PC-9 (cell line): ENCODE results near the gene PDZRN4. TPM values are rescaled to one million over a fixed set of nuclear protein-coding genes. Genes with fewer than 3 reads are reported as not detected.

Experiments
- BruUV-seq: library from RNA; stranded (reverse); fragments of 400-500 nt; replicated peaks from 2 replicates; lab custom pipeline; 2021; lab: Mats Ljungman, UMichigan
- CTCF ChIA-PET: fragments of 300-600 bp; sonication (Branson Sonifier 250); formaldehyde crosslinking; loops from one replicate; lab custom pipeline; 2022; ENCODE audit warnings: antibody characterized with exemption; lab: Charles Lee
- POLR2A ChIA-PET: fragments of 300-600 bp; sonication (Branson Sonifier 250); formaldehyde crosslinking; loops from one replicate; lab custom pipeline; 2022; ENCODE audit warnings: antibody characterized with exemption; ENCODE audit not compliant: unreplicated experiment; lab: Charles Lee
- DNase-seq, 2 experiments: peaks; one replicate each; pipeline versions ENCODE4 v3.0.0 to v3.0.0-alpha.2; 2015 to 2022; ENCODE audit warnings: mixed read lengths in 1 of 2
- H2AFZ ChIP-seq: fragments of 200-600 bp; sonication (generic); 2 replicates; pipeline ENCODE4 v1.8.1; 2017; ENCODE audit warnings: antibody characterized with exemption
- H3F3A ChIP-seq: fragments of 200-600 bp; sonication (generic); 2 replicates; pipeline ENCODE4 v1.8.1; 2017; ENCODE audit warnings: antibody characterized with exemption, mild to moderate bottlenecking, low read depth; ENCODE audit not compliant: insufficient read depth
- H3K27ac ChIP-seq: fragments of 200-600 bp; sonication (generic); 2 replicates; pipeline ENCODE4 v1.6.1; 2016; ENCODE audit warnings: mixed run types
- H3K27me3 ChIP-seq: fragments of 200-600 bp; sonication (generic); 2 replicates; pipeline ENCODE4 v1.6.1; 2016; ENCODE audit warnings: low read depth, mixed run types; ENCODE audit not compliant: insufficient read depth
- H3K36me3 ChIP-seq: fragments of 200-600 bp; sonication (generic); 2 replicates; pipeline ENCODE4 v1.6.1; 2016; ENCODE audit warnings: low read depth, mixed run types
- H3K4me1 ChIP-seq: fragments of 200-600 bp; sonication (generic); replicated peaks from 2 replicates; pipeline ENCODE4 v1.6.1; 2016; ENCODE audit warnings: mixed run types; ENCODE audit not compliant: insufficient read depth
- H3K4me2 ChIP-seq: fragments of 200-600 bp; sonication (generic); 2 replicates; pipeline ENCODE4 v1.6.1; 2017; ENCODE audit warnings: mixed run types
- H3K4me3 ChIP-seq: fragments of 200-600 bp; sonication (generic); 2 replicates; pipeline ENCODE4 v1.6.1; 2016; ENCODE audit warnings: mixed run types
- H3K79me2 ChIP-seq: fragments of 200-600 bp; sonication (generic); 2 replicates; pipeline ENCODE4 v1.6.1; 2017; ENCODE audit warnings: low read depth, mixed run types
- H3K9me2 ChIP-seq: fragments of 200-600 bp; sonication (generic); 2 replicates; pipeline ENCODE4 v1.8.1; 2017; ENCODE audit warnings: mild to moderate bottlenecking; ENCODE audit not compliant: insufficient read depth
- H3K9me3 ChIP-seq: fragments of 200-600 bp; sonication (generic); 2 replicates; pipeline ENCODE4 v1.8.1; 2016; ENCODE audit warnings: low read depth; ENCODE audit not compliant: insufficient read depth
- H4K20me1 ChIP-seq: fragments of 200-600 bp; sonication (generic); 2 replicates; pipeline ENCODE4 v1.8.1; 2017; ENCODE audit not compliant: insufficient read depth
- EZH2 ChIP-seq: fragments of 200-600 bp; sonication (generic); IDR thresholded peaks from 2 replicates; pipeline ENCODE4 v1.8.0; 2017; ENCODE audit warnings: antibody characterized with exemption, low read depth
- intact Hi-C: fragments of 100-400 bp; cut with micrococcal nuclease; formaldehyde crosslinking; loops from one replicate; pipeline ENCODE4 v1.10.0; 2022; ENCODE audit not compliant: unreplicated experiment
- total RNA-seq: library from RNA; stranded (reverse); gene quantifications from 2 replicates; pipeline ENCODE4 v1.2.3, GENCODE V29; 2021
- TF ChIP-seq, protein P1 (sequence below): fragments of 200-600 bp; sonication (generic); conservative IDR thresholded peaks from 2 replicates; pipeline ENCODE4 v1.6.1; 2017; ENCODE audit warnings: mixed run types, antibody characterized with exemption, mild to moderate bottlenecking, moderate library complexity

Gene PDZRN4
- total RNA-seq, 1 experiment from 2014 or later: not detected

- H3K27me3 ChIP-seq: no peaks in the 10 kb centered on the region
- no peaks in the 10 kb centered on the region for H3F3A ChIP-seq
- no peaks in the 10 kb centered on the region for H3K9me2 ChIP-seq
- TF ChIP-seq, protein P1, sequence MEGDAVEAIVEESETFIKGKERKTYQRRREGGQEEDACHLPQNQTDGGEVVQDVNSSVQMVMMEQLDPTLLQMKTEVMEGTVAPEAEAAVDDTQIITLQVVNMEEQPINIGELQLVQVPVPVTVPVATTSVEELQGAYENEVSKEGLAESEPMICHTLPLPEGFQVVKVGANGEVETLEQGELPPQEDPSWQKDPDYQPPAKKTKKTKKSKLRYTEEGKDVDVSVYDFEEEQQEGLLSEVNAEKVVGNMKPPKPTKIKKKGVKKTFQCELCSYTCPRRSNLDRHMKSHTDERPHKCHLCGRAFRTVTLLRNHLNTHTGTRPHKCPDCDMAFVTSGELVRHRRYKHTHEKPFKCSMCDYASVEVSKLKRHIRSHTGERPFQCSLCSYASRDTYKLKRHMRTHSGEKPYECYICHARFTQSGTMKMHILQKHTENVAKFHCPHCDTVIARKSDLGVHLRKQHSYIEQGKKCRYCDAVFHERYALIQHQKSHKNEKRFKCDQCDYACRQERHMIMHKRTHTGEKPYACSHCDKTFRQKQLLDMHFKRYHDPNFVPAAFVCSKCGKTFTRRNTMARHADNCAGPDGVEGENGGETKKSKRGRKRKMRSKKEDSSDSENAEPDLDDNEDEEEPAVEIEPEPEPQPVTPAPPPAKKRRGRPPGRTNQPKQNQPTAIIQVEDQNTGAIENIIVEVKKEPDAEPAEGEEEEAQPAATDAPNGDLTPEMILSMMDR: no peak
- TF ChIP-seq EZH2: no peak
- no peaks in the 10 kb centered on the region for H3K36me3 ChIP-seq
- H2AFZ ChIP-seq: no peak overlapping the region
- H3K4me1 ChIP-seq: no peaks in the 10 kb centered on the region
- no peak overlapping the region for H3K4me2 ChIP-seq
- H3K79me2 ChIP-seq: no peaks in the 10 kb centered on the region
- no peaks in the 10 kb centered on the region for H4K20me1 ChIP-seq
- no peaks in the 10 kb centered on the region; the same call in 1 of the 2 replicates for H3K9me3 ChIP-seq
- POLR2A ChIA-PET: no interaction called here
- intact Hi-C loops: no loop called here
- no peak overlapping the region for H3K4me3 ChIP-seq
- BruUV-seq: no TSS peak
- CTCF ChIA-PET: no interaction called here
- no peak overlapping the region for H3K27ac ChIP-seq
- no peak for DNase-seq
These were observed 2.1 kb upstream of the PDZRN4 start for GRCh38 chr12:41186026-41186425.

DNA sequence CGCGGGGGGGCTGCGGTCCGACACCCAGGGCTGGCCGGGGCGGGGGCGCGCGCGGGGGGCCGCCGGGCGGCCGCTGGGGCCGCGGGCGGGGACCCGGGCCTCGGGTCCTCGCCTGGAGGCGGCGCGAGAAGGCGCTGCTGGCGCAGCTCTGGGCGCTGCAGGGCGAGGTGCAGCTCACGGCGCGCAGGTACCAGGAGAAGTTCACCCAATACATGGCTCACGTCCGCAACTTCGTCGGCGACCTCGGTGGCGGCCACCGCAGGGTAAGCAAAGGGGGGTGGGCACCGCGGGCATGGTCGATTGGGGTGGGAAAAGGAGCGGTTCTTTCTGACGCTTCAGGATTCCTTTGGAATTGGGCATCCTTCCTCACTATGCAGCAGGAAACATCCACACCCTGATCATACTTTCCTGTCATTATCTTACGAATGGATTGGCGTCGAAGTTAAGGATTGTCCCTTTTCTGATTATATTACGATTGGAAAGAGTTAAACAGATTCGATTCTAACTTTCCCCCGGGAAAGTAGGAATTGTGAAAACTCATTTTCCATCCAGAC is 798 bp downstream of the PDZRN4 start:
- Histone ChIP-seq H2AFZ (no peak overlapping the region), H3K9me3 (no peaks in the 10 kb centered on the region), H3K79me2 (no peaks in the 10 kb centered on the region), H3K27me3 (no peaks in the 10 kb centered on the region), H3K27ac (no peak overlapping the region), H3K4me3 (no peak overlapping the region), H3K4me2 (no peak overlapping the region), H3K9me2 (no peaks in the 10 kb centered on the region), H3F3A (no peaks in the 10 kb centered on the region), H4K20me1 (no peaks in the 10 kb centered on the region), H3K4me1 (no peaks in the 10 kb centered on the region), H3K36me3 (no peaks in the 10 kb centered on the region)
- TF ChIP-seq, protein P1: no peak
- TF ChIP-seq EZH2: no peak
- DNase-seq: no peak
- BruUV-seq: no TSS peak
- CTCF ChIA-PET: no interaction called here
- POLR2A ChIA-PET: no interaction called here
- intact Hi-C loops: no loop called here

DNA sequence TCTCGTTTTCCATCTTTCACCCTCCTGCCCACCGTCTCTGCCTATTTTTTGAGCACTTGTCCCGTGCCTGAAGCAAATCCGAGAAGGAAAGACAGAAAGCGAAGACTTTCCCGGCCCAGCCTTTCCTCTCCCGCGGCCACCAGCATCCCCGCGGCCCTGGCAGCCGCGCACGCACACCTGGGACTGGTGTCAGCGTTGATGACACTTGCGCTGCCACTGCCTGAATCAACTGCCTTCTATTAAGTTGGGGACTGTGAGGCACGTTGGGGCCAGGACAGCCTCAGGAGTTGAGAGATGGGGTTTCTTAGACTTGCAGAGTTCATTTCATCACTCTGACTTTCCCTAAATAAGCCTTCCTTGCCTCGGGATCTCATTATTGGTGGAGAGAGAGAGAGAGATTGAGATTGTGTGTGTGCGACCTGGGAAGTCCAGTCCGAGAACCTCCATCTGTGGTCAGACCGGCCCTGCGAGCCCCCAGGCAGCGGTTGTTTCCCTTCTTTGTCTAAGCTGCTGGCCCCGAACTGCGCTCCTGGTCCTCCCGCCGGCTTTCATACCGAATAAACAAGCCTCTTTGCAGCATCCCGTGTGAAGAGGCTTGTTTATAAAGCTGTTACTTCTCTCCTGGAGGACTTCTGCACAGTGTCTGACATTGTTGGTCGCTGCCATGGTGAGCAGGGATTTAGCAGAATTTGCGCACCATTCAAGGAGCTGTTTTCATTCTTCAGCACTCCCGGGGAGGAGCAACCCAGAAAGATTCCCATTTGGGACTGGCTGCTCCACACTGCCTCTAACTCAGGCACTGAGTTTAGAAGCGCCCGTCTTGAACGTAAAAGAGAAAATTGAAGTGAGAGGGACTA is 1.5 kb downstream of the PDZRN4 start:
- no peaks in the 10 kb centered on the region for H3K79me2 ChIP-seq
- H2AFZ ChIP-seq: no peak overlapping the region
- H3K4me2 ChIP-seq: no peak overlapping the region
- no peaks in the 10 kb centered on the region for H3K9me3 ChIP-seq
- H3K9me2 ChIP-seq: no peaks in the 10 kb centered on the region
- H3F3A ChIP-seq: no peaks in the 10 kb centered on the region
- TF ChIP-seq EZH2: no peak
- TF ChIP-seq, protein P1: no peak
- H3K4me3 ChIP-seq: no peak overlapping the region
- ChIA-PET CTCF (no interaction called here), POLR2A (no interaction called here)
- no peaks in the 10 kb centered on the region for H3K36me3 ChIP-seq
- no peak for DNase-seq
- intact Hi-C loops: no loop called here
- H4K20me1 ChIP-seq: no peaks in the 10 kb centered on the region
- BruUV-seq: no TSS peak
- H3K27ac ChIP-seq: no peak overlapping the region
- no peaks in the 10 kb centered on the region for H3K4me1 ChIP-seq
- no peaks in the 10 kb centered on the region for H3K27me3 ChIP-seq
